ENCODE measurements around the gene PEDS1.
A peak's percentile ranks its signal among the peaks of the same experiment; 100 is the strongest.
"Not testable (repeated sequence)": the region's sequence is repeated elsewhere in the genome, so short reads cannot be mapped to it uniquely, and the experiment has no call there.

Gene PEDS1

DNA sequence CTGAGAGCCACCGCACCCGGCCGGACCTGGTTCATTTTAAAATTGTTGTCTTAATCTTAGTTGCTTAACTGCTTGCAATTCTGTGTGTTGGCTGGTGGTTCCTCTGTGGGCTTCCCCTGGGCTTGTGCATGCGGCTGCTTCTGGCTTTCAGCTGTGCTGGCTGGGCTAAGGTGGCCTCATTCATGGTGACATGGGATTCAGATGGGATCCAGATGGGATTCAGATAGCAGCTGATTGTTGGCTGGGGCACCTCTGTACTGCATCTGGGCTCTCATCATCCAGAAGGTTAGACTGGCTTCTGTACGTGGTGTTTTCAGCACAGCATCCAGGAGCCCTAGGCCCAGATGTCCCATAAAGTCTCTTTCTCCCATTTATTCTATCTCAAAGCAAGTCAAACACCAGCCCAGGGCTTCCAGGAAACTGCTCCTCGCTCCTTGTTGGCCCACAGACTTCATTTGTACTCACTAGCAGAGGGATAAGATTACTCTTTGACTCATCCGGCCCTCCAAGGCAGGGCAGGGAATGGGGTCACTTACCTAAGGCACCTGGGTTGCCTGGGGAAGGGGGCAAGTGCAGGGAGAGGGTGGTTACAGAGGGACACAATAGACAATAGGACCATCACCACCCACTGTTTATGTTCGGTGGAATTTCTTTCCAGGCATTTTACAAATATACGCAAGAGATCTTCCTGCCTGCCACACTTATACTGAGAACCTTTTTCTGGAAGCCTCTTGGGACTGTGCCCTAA, 10.2 kb upstream of the PEDS1 start:
- no peak for DNase-seq (ENCODE audit: low read depth, low spot score)

DNA sequence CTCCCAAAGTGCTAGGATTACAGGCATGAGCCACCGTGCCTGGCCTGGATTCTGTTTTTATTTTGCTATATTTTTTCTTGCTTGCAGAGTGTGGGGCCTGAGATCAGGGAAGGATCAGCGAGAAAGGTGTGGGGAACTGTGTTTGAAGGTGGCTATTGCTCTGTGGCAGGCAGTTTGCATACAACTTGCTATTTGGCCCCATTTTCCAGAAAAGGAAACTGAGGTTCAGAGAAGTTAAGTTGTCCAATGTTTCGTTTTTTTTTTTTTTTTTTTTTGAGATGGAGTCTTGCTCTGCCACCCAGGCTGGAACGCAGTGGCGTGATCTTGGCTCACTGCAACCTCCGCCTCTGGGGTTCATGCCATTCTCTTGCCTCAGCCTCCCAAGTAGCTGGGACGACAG, 8.0 kb upstream of the PEDS1 start:
- not testable (repeated sequence) for DNase-seq (ENCODE audit: low read depth, low spot score)

GRCh38 chr20:50153153-50153499, 397 bp downstream of the PEDS1 start:
- DNase-seq (ENCODE audit: low read depth, low spot score): no peak

- DNase-seq (ENCODE audit: low read depth, low spot score): no peak
These were observed 950 bp downstream of the PEDS1 start for GRCh38 chr20:50152394-50153152.

DNA sequence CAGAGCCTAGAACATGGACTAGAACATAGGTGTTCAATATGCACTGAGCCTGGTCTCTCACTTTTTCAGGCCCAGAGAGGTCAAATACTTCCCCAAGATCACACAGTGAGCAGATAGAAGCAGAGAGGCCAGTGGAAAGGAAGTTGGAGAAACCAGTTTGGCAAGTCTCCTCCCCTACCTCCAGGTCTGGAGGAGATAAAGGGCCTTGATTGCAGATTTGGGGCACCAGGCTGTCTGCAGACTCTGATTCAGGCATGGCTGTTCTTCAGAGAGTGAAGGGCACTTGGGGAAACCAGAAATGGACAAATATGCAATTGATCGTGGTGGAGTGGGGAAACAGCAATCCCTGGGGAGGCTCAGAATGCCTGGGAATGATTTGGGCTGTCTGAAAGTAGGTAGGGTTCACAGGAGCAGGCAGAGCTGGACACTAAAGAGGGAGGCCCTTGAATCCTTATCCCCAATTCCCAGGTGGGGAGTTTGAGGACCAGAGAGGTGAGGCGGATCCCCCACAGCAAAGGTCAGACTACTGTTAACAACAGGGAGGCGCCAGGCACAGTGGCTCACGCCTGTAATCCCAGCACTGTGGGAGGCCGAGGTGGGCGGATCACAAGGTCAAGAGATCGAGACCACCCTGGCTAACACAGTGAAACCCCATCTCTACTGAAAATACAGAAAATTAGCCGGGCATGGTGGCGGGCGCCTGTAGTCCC, 2.3 kb downstream of the PEDS1 start:
- no peak for DNase-seq (ENCODE audit: low read depth, low spot score)

DNA sequence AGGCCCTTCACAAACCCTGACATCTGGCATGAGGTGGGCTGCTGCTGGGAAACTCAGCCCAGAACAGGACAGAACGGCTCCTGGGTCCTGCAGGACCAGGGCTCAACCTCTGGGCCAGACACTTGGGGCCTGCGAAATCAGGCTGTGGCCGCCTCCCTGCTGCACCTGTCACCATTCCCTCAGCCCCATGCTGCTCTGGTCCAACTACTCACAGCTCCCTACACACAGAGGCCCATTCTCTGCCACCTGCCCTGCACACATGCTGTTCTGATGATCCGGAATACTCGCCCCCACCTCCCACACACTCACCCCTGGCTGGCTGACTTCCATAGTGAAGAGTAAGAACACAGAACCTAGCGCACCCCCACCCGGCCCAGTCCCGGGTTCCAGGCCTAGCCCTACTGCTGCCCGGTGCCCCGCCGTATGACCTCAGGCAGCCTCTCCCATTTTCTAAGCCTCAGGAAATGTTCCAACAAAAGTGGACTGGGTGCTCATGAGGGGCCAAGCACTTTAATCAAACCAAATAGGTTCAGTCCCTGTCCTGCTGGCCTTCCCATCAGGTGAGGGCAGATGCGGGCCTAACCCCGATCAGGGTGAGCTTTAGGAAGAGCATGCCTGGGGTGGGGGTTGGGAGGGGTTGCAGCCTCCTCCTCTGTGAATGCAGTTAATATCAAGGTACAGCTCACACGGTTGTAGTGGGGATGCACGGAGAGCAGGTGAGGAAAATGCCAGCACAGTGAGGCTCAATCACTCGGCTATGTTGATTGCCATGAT, 3.9 kb downstream of the PEDS1 start:
- no peak for DNase-seq (ENCODE audit: low read depth, low spot score)

- DNase-seq (ENCODE audit: low read depth, low spot score): no peak
These were observed 6.5 kb downstream of the PEDS1 start for GRCh38 chr20:50146732-50147662.

- DNase-seq (ENCODE audit: low read depth, low spot score): no peak
These were observed 7.3 kb downstream of the PEDS1 start for GRCh38 chr20:50146214-50146613.

- no peak for DNase-seq (ENCODE audit: low read depth, low spot score)
These were observed 8.0 kb downstream of the PEDS1 start for GRCh38 chr20:50145566-50145965.

- no peak for DNase-seq (ENCODE audit: low read depth, low spot score)
These were observed 9.2 kb downstream of the PEDS1 start for GRCh38 chr20:50144362-50144761.

DNA sequence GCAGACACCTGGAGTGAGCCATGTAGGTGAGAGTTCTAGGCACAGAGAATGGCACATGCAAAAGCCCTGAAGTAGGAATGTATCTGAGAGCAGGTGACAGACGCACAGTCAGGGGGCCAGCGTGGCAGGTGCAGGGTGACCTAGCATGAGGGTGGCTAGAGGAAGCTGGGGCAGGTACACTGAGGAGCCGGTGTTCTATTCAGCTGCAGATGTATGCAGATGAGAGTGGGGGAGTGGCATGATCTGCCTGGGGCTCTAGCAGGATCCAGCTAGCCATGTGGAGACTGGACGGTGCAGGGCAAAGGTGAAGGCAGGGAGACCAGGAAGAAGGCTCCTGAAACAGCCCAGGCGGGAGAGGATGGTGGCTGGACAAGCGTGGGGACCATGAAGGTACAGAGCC, 10.7 kb downstream of the PEDS1 start:
- DNase-seq (ENCODE audit: low read depth, low spot score): peak; percentile 57

DNA sequence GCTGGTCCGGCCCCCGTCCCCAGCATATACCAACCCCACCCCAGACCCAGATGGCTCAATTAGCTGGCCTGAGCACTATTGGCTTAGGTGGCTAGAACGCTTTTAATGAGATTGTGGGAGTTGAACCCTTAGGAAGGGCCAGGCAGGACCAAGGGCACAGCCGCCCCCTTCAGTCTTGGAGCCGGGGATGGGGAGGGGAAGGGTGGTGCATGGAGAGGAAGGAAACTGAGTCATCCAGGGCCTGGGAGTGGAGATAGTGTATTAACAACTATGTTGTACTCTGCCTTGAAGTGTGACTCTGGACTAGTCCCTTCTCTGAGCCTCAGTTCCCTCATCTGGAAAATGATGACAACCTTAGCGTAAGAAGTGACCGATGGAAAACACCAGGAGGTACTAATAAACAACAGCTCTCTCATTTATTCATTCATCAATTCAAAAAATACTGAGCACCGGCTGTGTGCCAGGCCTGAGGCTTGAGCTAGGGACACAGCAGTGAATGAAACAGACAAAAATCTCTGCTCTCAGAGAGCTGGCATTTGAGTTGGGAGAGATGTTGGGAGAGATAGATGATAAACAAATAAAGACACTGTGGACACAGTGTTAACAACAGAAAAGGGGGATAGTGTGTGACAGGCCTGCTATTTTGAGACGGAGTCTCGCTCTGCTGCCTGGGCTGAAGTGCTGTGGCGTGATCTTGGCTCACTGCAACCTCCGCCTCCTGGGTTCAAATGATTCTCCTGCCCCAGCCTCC, 11.5 kb downstream of the PEDS1 start:
- no peak for DNase-seq (ENCODE audit: low read depth, low spot score)

DNA sequence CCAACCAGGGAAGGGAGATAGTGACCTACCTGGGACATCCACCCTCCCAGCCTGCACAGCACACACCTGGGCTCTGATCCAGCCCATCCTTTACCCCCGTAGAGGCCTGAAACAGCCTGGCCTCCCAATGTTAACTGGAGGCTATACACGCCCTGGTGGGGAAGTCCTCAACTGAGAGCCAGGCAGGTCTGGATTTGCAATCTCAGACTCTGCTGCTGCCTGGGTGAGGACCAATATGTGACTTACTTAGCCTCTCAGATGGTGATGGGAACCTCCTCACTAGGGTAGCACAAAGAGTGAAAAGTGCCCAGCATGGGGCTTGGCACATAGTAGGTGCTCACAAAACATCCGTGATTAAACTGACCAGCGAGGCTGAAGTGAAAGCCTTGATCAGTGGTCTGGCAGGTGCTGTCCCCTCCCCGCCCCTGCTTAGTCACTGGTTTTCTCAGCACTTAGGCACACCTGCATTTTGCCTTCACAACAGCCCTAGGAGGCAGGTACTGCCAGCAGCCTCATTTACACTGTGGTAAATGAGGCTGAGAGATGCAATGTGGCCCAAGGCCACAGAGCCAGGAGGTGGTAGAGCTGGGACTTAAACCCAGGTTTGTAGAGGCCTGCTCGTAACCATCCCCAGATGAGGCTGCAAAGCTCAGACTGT, 12.4 kb downstream of the PEDS1 start:
- DNase-seq (ENCODE audit: low read depth, low spot score): no peak

DNA sequence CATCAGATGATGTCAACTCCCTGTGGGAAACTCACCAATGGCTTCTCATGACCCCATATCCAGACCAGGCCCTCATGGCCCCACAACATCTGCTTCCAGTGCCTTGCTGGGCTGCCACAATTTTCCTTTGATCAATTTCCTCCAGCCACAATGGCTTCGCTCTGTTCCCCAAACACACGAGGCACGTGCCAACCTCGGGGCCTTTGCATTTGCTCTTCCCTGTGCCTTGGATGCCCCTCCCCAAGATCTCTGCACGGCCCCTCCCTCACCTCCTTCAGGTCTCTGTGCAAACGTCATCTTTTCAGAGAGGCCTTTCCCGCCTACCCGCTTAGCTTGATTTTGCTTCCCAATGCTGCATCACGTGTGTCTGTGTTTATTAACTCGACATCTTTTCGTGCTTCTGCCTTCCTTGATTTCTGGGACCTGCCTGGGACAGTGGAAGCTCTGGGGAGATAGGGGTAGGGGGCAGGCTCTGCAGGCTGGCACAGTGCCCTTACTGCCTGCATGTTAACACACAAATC, 13.1 kb downstream of the PEDS1 start:
- DNase-seq (ENCODE audit: low read depth, low spot score): no peak

- DNase-seq (ENCODE audit: low read depth, low spot score): no peak
These were observed 14.8 kb downstream of the PEDS1 start for GRCh38 chr20:50138479-50139393.

- no peak for DNase-seq (ENCODE audit: low read depth, low spot score)
These were observed 15.4 kb downstream of the PEDS1 start for GRCh38 chr20:50138120-50138478.

GRCh38 chr20:50137702-50138101, 15.8 kb downstream of the PEDS1 start:
- not testable (repeated sequence) for DNase-seq (ENCODE audit: low read depth, low spot score)

Data from iPS DF 19.7 (cell line).